ENCODE data around the gene CYB561D2.

CYB561D2 gene

GRCh38 chr3:50340448-50341329 lies 10.0 kb upstream of the CYB561D2 start, which contains the start of gene RASSF1:
Gene RASSF1, minus strand, starts transcription at chr3:50340836. Its CDS starts 31 bp downstream, at chr3:50340805.
- TF ChIP-seq CTCF (IDR thresholded peaks at IDR 0.05), result no peak

DNA sequence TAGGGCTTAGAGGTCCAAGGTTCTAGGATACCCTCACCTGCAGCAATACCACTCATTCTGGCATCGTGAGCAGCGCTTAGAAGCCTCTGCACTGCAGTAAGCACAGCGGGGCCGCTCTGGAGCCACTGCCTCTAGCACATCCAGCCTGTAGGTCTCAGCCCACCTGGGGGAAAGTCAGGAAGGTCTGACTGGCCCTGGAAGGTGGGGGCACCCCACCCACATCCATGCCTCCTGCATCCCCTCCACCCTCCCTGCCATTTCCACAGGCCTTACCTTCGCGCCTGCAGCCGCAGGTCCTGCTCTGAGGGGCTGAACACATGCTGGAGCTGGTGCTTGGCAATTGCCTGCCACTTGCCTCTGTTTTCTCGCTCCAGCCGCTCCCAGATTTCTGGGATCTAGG lies 9.1 kb upstream of the CYB561D2 start:
- TF ChIP-seq CTCF (IDR thresholded peaks at IDR 0.05), result no peak

GRCh38 chr3:50341996-50342650 lies 8.5 kb upstream of the CYB561D2 start:
- no peak for TF ChIP-seq CTCF (IDR thresholded peaks at IDR 0.05)

- no peak for TF ChIP-seq CTCF (IDR thresholded peaks at IDR 0.05)
These were observed 7.6 kb upstream of the CYB561D2 start for GRCh38 chr3:50342813-50343633.

- no peak for TF ChIP-seq CTCF (IDR thresholded peaks at IDR 0.05)
These were observed 5.7 kb upstream of the CYB561D2 start for GRCh38 chr3:50345008-50345407.

DNA sequence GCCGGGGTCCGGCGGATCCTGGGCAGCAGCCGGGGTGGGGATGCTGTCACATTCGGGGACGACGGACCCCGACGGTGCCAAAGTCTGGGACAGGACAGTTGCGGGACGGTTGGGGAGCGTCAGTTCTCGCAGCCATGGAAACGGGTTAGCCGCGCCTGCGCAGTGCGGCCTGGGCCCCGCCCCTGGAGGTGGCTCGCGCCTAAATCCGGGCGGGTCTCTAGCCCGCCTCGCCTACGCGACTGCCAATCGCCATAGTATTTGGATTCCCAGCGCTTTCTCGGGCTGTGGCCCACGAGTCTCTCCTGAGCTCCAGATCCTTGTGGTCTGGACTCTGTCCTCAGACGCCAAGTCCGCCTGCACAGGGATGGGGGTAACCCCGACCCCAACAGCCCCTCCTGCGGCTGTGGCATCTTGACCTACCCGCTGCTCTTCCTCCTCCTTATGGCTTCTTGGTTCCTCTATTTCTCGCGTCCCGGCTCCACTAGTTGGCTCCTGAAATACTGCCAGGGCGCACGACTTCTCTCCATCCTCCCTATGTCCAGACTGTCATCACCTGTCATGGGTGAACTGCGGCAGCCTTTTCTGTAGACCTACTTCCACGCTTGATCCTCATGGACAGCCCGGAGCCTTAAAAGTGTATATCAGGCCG lies 5.0 kb upstream of the CYB561D2 start, which contains the start of gene ZMYND10:
ZMYND10 (minus strand) TSS at position 147 of the 649 bp plus-strand sequence. CDS start 153 bp downstream, outside the sequence.
- TF ChIP-seq CTCF (IDR thresholded peaks at IDR 0.05), result no peak
